Right renal cortex interstitium (tissue), 3 donors: ENCODE measurements around the gene SLC35A2. TPM values are rescaled to one million over a fixed set of nuclear protein-coding genes. Genes with fewer than 3 reads are reported as not detected.
A peak's percentile ranks its signal among the peaks of the same experiment; 100 is the strongest.

ENCODE experiments used
- DNase-seq, 3 donors: peaks; one replicate each; pipeline ENCODE4 v3.0.0-alpha.2; 2013; ENCODE audit warnings: low read depth in 3 of 3, low spot score in 2 of 3
- polyA plus RNA-seq, 3 donors: library from polyadenylated mRNA; unstranded; fragments of 120-200 nt; gene quantifications; one replicate each; pipeline ENCODE4 v1.2.1, GENCODE V29; 2013; ENCODE audit not compliant: insufficient read length in 3 of 3

SLC35A2 gene
- polyA plus RNA-seq, 3 donors: 31.8 to 32.8 (median 32.4) TPM

DNA sequence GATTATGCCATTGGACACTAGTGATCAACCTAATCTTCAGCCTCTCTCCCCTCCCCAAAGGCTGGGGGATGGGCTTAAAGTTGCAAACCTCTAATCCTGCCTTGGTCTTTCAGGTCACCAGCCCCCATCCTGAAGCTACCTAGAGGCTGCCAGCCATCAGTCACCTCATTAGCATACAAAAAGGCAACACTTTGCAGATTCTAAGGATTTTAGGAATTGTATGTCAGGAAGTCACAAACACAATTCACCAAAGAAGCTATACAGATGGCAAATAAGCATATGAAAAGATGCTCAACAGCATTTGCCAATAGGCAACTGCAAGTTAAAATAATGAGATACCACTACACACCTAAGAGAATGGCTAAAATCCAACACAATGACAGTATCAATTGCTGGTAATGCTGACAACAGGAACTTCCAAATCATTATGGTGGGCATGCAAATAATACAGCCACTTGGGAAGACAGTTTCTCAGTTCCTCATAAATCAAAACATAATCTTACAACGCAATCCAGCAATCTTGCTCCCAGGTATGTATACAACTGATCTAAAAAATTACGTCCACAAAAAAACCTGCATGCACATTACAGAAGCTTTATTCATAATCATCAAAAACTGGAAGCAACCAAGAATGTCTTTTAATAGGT, 16.4 kb upstream of the SLC35A2 start:
- DNase-seq: no peak

DNA sequence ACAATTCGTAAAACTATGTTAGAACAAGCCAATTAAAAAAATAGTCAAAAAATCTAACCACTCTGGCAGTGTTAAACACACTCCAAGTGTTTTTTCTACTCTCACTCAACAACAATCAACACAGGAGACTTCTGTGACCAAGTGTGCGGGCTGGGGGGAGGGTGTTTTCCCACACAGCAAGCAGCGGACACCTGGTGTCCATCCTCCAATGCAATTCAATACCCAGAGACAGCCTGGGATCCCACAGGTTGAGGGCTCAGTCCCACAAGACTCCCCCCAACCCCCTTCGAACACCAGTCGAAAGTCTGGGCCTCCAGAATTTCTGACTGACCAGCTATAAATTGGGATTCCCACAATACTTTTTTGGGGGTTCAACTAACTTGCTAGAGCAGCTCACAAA, 15.7 kb upstream of the SLC35A2 start:
- no peak for DNase-seq

DNA sequence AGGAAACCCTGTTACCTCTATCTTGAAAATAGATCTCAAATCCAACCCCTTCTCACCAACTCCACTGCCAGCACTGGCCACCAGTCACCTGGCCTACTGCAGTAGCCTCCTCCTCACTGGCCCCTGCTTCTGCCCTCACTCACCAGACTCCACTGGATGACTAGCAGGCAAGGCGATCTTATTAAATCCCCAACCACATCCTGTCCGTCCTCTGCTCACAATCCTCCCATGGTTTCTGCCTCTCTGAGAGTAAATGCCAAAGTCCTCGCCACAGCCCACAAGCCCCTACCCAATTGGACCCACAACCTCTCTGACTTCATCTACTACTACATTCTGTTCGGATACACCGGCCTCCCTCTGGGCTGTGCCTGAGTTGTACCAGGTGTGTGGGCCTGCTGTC, 12.8 kb upstream of the SLC35A2 start:
- no peak for DNase-seq

DNA sequence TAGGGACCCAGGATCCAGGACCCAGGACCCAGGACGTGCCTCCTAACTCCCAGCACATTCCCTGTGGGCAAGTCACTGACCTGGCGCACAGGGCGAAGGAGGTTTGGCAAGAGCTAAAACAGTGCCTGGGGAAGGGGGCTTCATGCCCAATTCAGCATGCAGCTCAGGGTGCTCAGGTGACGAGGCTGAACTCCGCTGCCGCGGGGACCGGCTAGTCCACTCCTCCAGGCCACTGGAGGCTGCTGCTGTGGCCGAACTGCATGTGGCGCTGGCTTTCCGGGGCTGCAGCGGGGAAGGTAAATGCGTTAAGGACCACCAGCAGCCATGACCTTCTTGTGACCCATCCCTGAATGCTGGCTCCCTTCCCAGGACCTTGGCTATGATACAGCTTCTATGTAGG, 12.3 kb upstream of the SLC35A2 start:
- no peak for DNase-seq

DNA sequence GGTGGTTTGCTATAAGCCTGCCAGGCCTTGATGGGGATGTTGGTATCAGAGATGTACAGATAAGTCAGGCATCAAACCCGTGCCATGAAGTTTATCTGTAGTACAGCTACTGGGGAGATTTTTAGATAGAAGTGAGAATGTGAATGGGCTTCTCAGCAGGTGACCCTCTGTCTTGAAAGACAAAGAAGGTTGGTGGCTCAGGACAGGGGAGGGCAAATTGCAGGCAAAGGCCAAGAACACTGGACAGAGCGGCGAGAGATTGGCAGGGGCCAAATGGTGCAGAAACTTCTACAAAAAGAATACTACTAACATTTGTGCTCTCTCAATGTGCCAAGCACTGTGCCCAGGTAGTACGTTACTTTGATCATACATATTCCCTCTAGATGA, 9.3 kb upstream of the SLC35A2 start:
- no peak for DNase-seq

DNA sequence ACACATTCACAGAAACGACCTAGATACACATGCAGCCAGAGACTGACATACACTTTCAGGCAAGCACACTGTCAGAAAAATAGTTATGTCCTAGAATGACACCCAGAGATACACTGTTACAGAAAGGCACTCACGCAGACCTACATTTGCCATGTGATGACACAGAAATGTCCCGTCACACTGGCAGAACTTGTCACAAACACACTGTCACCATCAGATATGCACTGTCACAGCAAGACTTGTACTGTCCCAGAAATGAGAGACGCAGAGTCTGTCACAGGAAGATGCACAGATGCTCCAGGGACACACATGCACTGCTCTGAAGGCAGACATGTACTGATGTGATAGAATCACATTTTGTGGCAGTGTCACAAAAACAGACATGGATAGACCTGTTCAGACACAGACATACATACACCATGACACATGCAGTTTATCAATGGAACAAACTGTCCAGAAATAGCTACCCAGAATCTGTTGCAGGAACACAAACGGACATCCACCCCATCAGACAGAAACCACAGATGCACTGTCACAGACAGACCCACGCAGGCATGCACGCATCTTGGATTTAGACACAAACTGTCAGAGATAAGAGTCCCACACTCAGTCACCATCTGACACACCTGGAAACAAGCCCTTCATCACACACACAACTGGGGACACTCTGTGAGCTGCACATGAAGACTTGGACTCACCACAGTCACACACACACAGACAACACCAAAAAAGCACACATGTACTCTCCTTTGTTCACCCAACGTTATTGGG, 8.7 kb upstream of the SLC35A2 start:
- DNase-seq: no peak

DNA sequence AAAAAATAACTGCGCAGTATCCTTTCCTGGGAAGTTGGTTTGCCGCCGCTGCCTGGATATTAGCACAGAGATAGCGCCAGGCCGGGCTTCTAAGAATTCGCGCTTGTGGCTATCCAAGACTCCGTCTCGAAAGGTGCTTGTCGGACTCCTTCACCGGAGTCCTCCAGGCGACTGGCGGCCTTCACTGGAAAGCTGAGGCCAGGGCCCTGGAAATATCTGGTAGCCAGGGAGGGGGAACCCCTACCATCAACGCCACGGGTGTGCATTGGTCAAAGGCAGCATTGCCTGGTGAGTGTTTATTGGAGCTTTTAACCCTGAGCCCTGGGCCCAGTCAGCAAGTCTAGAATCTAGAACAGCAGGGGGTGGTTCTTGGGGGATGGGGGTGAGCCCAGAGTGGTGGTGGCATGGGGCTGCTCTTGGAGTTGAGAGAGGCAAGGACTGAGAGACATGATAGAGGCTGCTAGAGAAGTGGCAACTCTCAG, 8.0 kb upstream of the SLC35A2 start:
- DNase-seq: no peak

DNA sequence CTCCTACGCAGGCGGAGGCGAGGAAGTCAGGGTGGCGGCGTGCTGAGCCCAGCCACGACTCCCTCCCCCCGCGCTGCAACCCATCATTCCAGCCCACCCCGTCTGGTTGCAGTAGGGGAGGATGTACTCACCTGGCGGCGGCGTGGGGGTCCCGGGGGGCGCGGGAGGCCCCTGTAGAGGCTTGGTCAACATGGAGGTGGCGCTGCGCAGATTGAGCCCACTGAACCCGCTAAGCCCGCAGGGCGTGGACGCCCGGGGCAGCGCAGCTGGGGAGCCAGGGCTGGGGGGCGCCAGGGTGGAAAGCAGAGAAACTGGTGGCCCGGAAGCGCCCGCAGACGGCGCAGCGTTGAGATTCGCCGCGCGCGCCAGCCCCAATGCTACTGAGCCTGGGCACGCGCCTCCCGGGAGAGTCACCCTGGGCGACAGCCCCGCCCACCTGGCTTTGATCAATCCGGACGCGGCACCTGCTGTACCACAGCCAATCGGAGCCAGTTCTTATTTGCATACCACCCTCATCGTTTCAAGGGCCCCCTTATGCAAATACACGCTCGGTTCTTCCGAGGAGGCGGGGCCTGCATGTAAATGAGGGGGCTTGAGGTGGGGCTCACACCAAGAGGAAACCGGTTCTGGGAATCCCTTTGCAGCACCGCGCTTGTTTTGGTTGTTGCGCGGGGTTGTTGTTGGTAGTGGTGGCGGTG, 7.3 kb upstream of the SLC35A2 start, which contains the start of gene PIM2:
Gene PIM2, minus strand, starts transcription at position 382 of the 698 bp plus-strand sequence. Its CDS starts 190 bp downstream, at position 192.
- peak in 2 of 3 donors; percentile 59 to 67 for DNase-seq

DNA sequence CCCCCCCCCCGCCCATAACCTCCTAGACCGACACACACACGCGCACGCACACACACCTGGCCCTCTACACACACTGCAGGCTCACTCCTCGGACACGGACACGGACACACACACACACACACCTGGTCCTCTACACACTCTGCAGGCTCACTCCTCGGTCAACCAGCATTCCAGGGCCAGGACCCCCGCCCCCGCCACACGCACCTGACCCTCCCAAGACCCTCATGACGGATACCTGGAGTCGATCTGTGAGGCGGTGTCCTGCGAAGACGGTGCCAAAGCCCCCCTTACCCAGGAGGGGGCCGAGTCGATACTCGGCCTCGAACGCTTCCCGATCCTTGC, 6.8 kb upstream of the SLC35A2 start:
- no peak for DNase-seq

DNA sequence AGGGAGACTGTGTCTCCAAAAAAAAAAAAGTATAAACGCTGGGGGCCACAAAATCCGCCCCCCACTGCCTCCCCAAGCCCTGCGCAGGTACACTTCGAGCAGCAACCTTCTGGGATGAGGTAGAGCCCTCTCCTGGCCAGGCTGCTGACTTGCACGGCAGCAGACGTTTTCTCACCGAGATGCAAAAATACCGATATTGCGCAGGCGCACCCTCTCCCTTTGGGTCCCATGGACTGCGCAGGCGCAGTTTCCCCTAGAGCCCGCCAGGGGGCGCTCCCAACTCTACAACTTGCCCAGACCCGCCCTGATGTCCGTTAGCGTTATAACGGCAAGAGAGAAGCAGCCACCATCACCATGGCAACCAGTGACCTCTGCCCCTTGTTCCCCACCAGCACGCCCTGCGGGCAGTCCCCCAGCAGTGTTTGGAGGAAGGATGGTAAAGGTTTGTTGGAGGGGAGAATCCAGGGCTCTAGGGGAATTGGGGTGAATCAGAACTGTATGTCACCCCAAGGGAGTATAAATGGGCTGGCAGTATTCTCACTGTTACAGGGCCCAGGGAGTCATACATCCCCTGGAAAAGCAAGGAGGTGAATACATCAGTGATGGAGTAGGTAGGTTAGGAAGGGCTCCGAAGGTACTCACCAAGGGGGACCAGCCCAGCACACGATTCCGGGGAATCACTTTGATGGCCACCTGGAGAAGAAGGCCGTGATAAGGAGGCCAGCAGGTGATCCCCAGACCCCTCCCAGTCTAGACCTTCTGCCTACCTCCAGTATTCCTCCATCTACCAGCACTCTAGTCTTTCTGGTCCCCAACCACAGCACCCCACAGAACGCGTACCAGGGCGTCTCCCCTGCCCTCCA, 5.9 kb upstream of the SLC35A2 start:
- peak in 2 of 3 donors; percentile 72 to 73 for DNase-seq

DNA sequence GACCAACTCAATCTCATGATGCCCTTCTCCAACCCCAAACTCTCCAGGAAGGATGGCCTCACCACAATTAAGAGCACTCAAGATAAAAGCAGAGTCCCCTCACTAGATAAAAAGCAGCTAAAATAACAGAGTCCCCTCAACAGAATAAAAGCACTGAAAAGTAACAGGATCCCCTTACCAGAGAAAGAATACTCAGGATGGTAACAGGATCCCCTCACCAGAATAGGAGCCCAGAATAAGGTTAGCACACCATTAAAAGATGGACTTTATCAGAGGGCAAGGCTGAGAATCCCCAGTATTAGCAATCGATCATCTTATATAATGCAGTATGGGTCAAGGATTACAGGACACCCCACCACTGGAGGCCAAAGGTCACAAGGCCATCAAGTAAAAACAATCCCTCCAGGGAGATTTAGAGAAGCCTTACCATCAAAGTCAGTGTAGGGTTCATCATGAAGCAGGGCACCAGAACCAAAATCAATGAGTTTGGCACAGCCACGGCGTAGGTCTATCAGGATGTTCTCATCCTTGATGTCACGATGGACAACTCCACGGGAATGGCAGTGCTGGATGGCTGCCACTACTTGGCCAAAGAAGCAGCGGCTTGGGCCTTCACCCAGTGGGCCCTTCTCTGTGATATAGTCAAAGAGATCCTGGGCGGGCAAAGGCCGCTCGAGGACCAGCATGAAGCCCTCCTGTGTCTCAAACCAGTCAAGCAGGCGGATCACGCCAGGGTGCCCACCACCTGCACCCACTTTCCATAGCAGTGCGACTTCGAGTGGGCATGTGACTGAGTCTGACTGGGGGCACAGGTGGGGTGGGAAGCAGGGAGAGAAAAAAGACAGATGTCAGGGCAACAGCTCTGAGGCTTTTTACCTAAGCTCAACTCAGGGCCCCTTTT, 3.4 kb upstream of the SLC35A2 start:
- DNase-seq: no peak

DNA sequence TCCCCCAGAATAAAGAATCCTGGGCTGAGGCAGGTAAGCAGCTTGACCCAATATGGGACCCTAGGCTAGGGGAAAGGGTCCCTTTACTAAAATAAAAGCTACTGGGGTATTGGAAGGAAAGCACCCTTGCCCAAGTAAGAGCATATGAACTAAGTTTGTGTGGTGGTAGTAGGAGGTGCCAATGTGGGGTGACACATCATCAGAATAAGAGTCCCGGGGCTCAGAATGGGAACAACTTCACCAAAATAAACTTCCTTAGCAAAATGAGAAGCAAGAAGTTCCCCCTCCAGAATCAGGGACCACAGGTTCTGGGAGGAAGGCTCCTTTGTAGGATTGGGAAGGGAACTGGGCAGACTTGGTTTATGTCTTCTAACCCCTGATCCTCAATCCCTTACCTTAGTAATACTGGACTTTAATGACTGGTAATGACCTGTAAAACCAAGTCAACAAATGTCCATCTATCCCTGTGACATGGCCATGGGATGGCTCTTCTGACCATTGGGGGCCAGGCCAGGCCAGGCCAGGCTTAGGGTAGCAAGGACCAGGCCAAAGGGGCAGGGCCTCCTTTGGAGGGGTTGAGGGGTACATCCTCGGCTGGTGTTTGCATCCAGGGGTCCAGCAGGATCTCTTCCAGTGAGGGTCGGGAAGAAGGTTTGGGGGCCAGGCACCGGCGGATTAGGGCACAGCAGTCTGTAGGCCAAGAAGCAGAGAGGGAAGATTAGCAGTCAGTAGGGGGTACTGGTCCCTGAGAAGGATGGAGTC, 2.3 kb upstream of the SLC35A2 start:
- DNase-seq: no peak

DNA sequence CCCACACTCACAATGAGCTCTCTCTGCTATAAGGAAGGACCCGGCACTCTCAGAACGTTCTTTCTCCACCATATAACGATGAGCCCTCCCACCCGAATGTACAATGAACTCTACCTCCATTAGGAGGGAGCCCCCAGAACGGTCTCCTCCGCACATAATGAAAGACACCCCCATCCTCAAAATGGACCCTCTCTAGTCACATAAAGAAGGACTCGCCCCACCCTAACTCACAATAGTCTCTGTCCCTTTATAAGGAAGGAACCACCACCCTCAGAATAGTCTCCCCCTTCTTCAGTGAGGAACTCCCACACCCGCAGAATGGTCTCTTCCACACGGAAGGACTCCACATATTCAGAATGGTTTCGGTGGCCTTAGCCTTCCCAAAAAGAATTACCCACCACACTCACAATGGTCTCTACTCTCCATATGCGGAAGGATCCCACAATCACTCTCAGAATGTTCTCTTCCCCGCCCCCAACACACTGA, 477 bp downstream of the SLC35A2 start:
- DNase-seq: no peak

DNA sequence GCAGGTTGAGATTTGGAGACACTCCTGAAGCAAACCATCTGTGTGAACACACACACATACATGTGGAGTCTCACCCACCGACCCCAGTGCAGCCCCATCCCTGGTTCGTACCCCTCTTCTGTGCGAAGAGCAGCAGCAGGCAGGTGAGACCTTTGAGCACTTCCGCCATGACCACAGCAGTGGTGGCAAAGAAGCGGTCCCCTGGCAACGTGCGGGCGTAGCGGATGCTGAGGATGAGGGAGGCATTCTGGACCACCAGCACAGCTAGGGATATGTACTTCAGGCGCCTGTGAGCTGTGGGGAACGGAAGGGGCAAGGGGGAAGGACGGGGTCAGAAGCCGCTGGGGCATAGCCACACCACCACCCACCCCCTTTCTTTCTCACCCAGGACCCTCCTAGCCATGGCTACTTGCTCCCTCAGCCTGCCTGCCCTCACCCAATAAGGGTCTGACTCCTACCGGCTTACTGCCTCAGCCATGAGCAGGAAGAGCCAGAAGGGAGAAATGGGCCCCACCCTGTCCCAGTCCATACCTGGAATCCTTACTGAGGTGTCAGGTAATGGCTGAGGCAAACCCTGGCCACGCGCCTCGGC, 1.6 kb downstream of the SLC35A2 start:
- DNase-seq: no peak

DNA sequence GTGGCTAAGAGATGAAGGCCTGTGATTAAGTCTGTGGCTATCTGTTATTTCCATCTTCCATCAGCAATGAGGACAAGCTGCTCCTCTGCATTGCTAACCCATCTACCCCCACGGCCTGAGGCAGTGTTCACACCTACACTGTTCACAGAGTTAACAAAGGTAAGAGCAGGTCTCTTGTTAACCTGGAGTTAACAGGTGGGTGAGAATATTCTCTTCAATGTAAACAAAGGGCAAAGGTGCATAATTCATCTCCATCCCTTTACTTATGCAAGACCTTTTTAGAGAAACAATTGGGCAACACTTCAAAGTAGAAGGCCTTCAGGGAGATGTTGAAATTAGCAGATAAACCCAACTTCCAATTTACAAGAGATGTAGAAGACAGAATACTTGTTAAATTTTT, 2.8 kb downstream of the SLC35A2 start:
- DNase-seq: no peak

DNA sequence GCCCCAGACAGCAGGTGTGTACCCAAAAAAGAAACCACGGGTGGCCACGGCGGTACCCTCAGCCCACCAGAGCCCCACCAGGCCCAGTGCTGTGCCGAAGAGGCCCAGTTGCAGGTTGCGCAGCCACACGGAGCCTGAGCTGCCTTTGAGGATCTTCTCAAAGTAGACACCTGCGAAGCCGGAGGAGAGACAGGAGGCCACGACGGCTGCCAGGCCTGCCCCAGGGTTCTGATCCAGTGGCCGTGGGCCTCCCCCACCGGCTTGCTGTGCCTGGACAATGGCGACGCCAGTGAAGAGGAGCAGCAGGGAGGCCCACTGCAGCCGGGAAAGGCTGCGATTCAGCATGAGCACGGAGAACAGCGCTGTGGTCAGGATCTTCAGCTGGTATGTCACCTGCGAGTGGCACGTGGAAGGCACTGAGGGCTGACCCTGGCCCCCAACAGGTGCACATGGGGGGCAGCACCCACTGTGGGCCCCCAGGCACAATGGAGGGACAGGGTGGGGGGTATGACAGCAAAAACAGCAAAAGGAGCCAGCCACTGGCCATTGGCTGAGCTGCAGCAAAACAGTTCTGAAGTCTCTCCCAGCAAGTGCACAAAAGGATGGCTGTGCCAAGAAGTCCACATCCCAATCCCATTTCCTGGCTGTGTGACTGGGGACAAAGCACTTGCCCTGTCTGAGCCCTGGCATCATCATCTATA, 6.2 kb downstream of the SLC35A2 start:
- no peak for DNase-seq

DNA sequence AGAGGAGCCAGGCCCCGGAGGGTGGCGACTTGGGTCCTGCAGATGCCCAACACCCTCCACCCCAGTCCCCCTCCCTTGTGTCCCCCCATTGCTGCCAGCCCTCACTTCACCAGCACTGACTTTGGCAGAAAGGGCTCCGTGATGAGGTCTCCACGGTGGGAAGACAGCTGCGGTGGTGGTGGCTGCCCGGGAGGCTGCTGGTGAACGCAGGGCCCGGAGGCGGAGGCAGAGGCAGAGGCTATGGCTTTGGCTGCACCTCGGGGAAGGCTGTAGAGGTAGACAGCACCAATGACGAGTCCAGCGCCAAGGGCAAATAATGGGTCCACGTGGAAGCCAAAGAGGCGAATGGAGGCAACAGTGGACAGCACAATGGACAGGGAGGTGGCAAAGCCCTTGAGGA, 6.8 kb downstream of the SLC35A2 start:
- DNase-seq: no peak

DNA sequence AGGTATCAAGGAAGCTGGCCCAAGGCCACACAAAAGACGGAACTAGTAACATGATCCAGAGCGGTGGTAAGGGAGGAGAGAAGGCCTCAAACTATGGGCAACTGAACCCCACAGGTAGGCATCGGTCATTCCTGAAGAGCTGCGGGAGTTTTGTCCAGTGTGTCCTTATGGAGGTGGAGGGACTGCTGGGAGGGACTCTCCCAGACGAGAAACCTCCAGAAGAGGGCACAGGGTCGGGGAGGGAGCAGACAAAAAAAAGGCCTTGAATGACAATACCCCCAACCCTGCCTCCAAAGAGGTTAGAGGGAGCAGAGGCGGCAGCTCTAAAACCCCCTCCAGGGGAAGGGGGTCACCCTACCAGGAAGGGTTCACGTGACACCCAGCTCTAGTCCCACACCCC, 7.3 kb downstream of the SLC35A2 start:
- no peak for DNase-seq
